ENCODE results near the gene CPHXL2.
A peak's percentile ranks its signal among the peaks of the same experiment; 100 is the strongest.

The CPHXL2 gene

GRCh38 chr16:75676909-75677308, at the start of gene CPHXL2:
Gene CPHXL2, minus strand, starts transcription at chr16:75677009. Its CDS starts 10 bp downstream, at chr16:75676999.
- DNase-seq = no peak

DNA sequence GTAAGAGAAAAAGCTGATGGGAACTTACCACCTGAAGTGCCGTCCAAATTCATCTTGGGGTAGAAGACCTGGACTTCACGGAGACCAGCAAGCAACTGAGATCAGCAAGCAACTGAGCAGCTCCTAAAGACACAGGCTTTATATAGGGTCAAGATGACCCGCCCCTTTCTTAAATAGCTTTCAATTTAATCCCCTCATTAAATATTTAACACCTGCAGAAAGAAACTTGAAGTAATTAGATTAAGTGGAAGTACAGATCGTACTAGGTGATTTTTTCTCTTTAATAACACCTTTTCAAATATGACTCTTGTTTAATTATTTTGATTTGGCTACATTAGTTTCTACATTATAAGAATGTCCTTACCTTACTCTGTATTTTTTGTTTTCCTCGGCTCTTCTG, 49.6 kb upstream of the CPHXL2 start, which contains the start of gene CPHXL:
Gene CPHXL (minus strand): TSS at position 101 of the 400 bp plus-strand sequence. CDS start 48 bp downstream, at position 53.
- DNase-seq = no peak

- no peak for DNase-seq
Measured at GRCh38 chr16:75718452-75718851, 41.6 kb upstream of the CPHXL2 start.

- no peak for DNase-seq
Measured at GRCh38 chr16:75714661-75715060, 37.9 kb upstream of the CPHXL2 start.

- no peak for DNase-seq
Measured at GRCh38 chr16:75710344-75710743, 33.5 kb upstream of the CPHXL2 start.

DNA sequence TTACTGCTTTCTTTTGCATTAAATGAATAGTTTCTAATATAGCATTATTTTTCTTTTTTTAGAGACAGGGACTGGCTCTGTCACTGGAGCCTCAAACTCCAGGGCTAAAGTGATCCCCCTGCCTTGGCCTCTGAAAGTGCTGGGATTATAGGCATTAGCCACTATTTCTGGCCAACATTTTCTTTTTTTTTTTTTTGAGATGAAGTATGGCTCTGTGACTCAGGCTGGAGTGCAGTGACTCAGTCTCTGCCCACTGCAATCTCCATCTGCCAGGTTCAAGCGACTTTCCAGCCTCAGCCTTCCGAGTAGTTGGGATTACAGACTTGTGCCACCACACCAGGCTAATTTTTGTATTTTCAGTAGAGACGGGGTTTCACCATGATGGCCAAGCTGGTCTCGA, 26.5 kb upstream of the CPHXL2 start:
- no peak for DNase-seq

GRCh38 chr16:75702242-75702641, 25.4 kb upstream of the CPHXL2 start:
- DNase-seq = no peak

GRCh38 chr16:75701361-75701760, 24.6 kb upstream of the CPHXL2 start, which contains the start of gene DUXB:
Gene DUXB, minus strand, starts transcription at chr16:75701461. Its CDS starts 43 bp downstream, at chr16:75701418.
- no peak for DNase-seq

DNA sequence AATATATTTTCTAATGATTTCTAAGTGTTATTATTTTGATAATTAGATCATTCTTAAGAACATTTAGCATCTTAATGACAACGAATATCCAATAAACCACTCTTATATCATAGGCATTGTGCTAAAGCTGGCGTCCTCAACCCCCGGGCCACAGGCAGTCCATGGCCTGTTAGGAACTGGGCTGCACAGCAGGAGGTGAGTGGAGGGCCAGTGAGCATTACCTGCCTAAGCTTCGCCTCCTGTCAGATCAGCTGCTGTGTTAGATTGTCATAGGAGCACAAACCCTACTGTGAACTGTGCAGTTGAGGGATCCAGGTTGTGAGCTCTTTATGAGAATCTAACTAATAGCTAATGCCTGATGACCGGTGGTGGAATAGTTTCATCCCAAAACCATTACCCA, 20.8 kb upstream of the CPHXL2 start:
- DNase-seq = no peak

DNA sequence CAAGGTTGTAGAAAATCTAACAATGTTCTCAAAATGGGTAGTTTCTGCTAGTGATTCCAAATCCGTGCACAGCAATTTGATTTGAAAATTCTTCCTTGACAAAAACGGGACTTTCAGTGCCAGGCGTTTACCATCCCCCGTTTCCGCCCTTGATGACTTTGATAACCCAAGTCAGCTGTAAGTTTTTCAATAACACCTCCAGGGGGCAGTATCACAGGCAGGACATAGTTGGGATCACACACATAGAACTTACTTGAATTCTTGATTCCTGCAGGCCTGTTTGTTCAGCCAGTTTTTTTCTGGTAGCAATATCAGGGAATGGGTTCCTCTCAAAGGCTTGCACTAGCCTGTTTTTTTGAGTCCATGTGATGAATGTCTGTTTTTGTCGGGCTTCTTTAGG, 18.9 kb upstream of the CPHXL2 start:
- no peak for DNase-seq

GRCh38 chr16:75687361-75687760, 10.6 kb upstream of the CPHXL2 start:
- DNase-seq = no peak

DNA sequence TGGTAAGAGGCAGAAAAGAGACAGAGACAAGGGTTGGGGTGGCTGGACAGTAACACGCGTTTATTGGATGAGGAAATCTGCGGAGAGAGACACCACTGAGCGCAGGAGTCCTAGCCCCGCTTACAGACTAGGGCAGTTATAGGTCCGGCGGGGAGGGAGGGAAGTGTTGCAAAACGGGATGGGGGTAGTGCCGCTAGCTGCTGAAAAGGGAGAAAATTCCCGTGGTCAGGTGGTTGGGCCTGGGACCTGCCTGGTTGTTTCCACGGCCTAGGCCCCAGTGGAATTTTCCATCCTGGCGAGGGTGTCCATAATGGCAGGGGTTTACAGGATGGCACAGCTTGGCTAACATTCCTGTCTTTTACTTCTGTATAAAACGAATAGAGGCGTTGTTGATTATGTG, 5.5 kb upstream of the CPHXL2 start:
- DNase-seq = no peak

DNA sequence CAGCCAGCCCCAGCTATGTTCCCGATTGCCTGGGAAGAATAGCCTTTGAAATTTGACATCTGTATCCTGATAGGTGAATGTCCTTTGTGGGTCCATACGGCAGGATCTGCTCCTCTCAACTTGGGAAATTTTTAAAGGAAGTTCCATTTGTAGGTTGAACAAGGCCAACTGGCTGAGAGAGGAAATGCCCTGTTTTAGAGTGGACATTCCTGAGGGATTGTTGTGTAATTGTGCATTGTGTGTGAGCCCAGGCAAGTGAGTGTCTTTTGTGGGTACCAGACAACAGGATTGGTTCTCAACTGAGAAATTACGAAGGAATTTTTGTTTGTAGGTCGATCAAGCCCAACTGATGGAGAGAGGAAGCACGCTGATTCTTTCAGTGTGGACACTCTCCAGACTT, 2.6 kb upstream of the CPHXL2 start:
- DNase-seq = no peak

GRCh38 chr16:75667503-75667902, 9.3 kb downstream of the CPHXL2 start:
- DNase-seq = no peak

- DNase-seq = no peak
Measured at GRCh38 chr16:75660726-75661302, 16.0 kb downstream of the CPHXL2 start.

DNA sequence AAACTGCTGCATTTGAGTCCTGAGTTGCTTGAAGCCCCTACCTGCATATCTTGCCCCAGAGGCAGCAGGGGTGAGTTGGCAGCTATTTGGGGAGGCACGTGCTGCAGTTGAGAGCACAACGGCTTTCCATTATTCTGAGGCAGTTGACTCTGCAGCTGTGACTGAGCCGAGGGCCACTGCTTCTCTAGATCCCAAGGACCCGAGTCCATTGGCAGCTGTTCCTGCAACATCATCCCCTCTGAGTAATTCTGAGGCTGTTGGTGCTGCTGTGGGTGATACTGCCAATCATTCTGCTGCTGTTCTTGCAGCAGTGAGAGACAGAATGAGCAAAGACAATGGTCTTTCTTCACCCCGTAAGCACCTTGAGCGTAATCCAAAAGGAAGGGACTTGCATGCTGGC, 16.5 kb downstream of the CPHXL2 start:
- DNase-seq = no peak

- no peak for DNase-seq
Measured at GRCh38 chr16:75658175-75658574, 18.6 kb downstream of the CPHXL2 start.

- DNase-seq = no peak
Measured at GRCh38 chr16:75653922-75654321, 22.9 kb downstream of the CPHXL2 start.

DNA sequence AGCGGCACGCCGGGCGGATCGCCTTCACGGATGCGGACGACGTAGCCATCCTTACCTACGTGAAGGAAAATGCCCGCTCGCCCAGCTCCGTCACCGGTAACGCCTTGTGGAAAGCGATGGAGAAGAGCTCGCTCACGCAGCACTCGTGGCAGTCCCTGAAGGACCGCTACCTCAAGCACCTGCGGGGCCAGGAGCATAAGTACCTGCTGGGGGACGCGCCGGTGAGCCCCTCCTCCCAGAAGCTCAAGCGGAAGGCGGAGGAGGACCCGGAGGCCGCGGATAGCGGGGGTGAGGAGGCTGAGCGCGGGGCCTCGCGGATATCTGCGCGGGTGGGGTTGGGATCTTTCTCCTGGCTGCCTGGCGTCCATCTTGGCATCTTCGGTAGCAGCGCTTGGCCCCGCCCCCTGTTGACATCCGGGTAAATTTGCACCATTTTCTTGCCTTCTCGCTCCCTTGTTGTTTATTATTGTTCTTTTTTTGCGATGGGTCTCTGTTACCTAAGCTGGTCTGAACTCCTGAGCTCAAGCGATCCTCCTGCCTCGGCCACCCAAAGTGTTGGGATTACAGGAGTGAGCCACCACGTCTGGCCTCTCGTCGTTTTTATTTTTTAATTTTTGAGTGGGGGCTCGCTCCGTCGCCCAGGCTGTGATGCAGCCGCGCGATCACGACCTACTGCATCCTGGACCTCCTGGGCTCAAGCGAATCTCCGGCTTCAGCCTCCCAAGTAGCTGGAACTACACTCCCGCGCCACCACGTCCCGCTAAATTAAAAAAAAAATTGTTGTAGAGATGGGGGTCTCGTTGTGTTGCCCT, 28.3 kb downstream of the CPHXL2 start:
- DNase-seq = peak; percentile 92

DNA sequence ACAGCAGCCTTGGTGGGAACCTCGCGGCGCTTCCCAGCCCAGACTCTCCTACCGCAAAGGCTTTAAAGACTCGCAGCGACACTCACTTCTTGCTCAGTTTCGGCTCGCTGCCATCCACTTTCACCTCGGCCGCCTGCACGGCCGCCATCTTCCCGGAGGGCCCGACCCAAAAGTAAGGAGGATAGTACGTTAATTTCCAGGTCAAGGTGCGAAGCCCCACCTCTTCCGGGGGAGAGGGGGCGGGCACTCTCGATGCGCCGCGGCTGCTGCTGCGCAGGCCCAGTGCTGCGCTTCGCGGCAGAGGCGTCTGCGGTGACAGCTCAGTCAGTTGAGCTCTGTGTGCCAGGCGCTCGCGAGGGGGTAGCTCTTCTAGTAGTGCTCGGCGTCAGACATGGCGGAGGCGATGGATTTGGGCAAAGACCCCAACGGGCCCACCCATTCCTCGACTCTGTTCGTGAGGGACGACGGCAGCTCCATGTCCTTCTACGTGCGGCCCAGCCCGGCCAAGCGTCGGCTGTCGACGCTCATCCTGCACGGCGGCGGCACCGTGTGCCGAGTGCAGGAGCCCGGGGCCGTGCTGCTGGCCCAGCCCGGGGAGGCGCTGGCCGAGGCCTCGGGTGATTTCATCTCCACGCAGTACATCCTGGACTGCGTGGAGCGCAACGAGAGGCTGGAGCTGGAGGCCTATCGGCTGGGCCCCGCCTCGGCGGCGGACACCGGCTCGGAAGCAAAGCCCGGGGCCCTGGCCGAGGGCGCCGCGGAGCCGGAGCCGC, 29.1 kb downstream of the CPHXL2 start, which contains the start of the genes KARS1 and TERF2IP:
Gene KARS1 (minus strand): TSS at position 174 of the 773 bp plus-strand sequence. CDS start 26 bp downstream, at position 148.
Gene TERF2IP (plus strand): TSS at position 282 of the 773 bp plus-strand sequence. CDS start 110 bp downstream, at position 392.
- DNase-seq = peak; percentile 95

GRCh38 chr16:75647112-75647491, 29.7 kb downstream of the CPHXL2 start:
- no peak for DNase-seq

- no peak for DNase-seq
Measured at GRCh38 chr16:75644240-75645012, 32.4 kb downstream of the CPHXL2 start.
